Sciatic nerve (tissue), 2 donors: Measurements from ENCODE around the gene PCED1B. TPM values are rescaled to one million over a fixed set of nuclear protein-coding genes. Genes with fewer than 3 reads are reported as not detected.

Experiments
- ATAC-seq: fragments of 200-7000 bp; cut with Tn5 transposase; one replicate; pipeline ENCODE4 v1.9.1; 2020; ENCODE audit warnings: mild to moderate bottlenecking, moderate library complexity
- DNase-seq: peaks from one replicate; pipeline ENCODE4 v3.0.0-alpha.2; 2020; ENCODE audit warnings: low spot score
- intact Hi-C: fragments of 100-400 bp; cut with DNase I; formaldehyde crosslinking; loops from one replicate; pipeline ENCODE4 v1.14.2; 2022
- total RNA-seq: library from RNA; stranded (reverse); fragmentation: NEBNext Ultra II Directional; extraction: Animal tissue kit (Norgen Biotek cat#: 25700); gene quantifications from one replicate; pipeline ENCODE4 v1.2.1, GENCODE V29; 2021
- donor health status: DM: no; HTN: no; CAD: no.
- donor health status: DM: no; HTN: no; CAD: no.

The PCED1B gene
- total RNA-seq, 1 donor from 2014 or later = 5.0 TPM

- no peak for ATAC-seq
- DNase-seq = no peak
- intact Hi-C loops = no loop called here
Measured at GRCh38 chr12:47066278-47067025, 13.0 kb upstream of the PCED1B start.

DNA sequence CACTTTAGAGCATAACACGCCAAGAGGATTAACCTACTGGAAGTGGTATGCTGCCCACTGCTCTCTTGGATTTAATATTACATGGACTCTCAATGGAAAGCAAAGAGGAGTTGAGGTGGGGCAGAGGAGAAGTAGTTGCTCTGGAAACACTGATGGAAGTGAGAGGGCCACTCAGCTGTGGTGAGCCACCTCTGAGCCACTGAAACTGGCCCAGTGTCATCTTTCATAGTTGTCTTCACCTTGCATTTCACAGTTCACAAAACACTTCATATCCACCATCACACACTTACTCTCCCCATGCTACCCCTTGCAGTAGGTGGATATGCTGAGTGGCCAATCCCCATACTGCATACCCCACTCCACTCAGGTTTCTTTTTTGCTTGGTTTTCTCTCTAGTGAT is 12.2 kb upstream of the PCED1B start:
- ATAC-seq = no peak
- intact Hi-C loops = no loop called here
- no peak for DNase-seq

DNA sequence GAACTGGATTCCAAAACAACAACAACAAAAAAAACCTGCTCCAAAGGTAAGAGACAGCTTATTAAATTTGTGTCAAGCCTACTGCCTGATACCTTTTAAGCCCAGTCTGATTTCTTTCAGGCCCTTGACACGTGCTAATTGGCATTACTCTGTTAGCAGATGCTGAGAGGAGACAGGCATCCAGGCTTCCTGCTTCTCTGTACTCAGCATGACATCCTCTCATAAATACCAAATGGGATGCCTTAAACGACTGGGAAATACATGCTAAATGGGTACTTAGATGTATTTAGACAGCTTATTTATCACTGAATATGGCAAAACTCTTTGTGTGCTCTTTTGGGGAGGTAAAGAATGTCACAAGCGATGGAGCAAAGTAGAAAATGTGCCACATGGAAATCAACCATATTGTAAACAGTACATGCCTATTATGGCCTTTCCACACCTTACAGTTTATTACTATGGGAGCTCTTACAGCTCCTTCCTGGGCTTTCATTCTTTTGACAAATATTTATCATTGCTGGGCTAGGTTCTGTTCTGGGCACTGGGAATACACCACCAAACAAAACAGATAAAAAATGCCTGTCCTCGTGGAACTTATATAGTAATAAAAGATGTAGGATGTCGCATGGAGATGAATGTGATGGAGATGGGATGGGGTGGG is 11.5 kb upstream of the PCED1B start:
- no peak for DNase-seq
- ATAC-seq = no peak
- intact Hi-C loops = no loop called here

DNA sequence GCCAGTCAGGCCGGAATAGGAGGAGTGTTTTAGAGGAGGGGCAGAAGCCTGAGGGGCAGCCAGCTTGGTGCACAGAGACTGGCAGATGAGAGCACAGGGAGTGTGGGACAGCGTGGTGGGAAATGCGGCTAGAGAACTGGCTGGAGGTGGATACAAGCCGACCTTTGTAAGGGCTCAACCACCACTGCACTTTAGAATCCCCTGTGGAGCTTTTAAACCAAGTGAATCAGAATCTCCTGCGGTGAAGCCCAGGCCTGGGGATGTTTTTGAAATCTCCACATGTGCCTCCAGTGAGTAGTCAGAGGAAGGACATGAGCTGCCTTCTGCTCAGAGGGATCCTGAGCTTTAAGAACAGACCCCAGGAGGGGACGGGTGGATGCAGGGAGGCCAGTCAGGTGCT is 10.9 kb upstream of the PCED1B start:
- DNase-seq (no peak), ATAC-seq (peak; percentile 49)
- intact Hi-C loops = no loop called here

- intact Hi-C loops = no loop called here
- no peak for ATAC-seq
- no peak for DNase-seq
Measured at GRCh38 chr12:47070310-47070709, 9.1 kb upstream of the PCED1B start.

DNA sequence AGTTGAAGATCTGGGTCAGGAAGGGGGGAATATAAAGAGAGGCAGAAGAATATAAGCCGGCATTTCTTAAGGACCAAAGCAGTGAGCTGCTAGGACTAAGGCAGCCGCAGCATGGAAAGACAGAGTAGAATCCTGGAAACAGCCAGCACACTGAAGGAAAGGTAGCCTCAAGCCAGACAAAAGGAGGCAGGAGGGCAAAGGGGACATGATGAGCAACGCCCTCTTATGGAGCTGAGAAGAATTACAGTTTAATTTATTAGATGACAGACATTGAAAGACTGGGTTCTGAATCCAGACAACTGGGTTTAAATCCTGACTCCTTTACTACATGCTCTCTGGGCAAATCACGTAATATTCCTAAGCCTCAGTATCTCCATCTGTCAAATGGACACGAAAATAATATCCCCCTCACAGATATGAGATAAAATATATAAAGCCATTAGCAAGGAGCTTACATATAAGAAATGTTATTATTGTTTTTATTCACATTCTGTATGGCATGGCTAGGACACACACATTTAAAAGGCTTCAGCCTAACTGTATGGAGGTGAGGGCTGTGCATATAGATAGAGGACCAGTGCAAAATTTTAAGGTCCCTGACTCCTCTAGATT is 8.1 kb upstream of the PCED1B start:
- DNase-seq (no peak), ATAC-seq (no peak)
- intact Hi-C loops = no loop called here

- intact Hi-C loops = no loop called here
- ATAC-seq (no peak), DNase-seq (no peak)
Measured at GRCh38 chr12:47073951-47074350, 5.5 kb upstream of the PCED1B start.

GRCh38 chr12:47074757-47075156 is 4.7 kb upstream of the PCED1B start:
- DNase-seq (no peak), ATAC-seq (no peak)
- intact Hi-C loops = no loop called here

DNA sequence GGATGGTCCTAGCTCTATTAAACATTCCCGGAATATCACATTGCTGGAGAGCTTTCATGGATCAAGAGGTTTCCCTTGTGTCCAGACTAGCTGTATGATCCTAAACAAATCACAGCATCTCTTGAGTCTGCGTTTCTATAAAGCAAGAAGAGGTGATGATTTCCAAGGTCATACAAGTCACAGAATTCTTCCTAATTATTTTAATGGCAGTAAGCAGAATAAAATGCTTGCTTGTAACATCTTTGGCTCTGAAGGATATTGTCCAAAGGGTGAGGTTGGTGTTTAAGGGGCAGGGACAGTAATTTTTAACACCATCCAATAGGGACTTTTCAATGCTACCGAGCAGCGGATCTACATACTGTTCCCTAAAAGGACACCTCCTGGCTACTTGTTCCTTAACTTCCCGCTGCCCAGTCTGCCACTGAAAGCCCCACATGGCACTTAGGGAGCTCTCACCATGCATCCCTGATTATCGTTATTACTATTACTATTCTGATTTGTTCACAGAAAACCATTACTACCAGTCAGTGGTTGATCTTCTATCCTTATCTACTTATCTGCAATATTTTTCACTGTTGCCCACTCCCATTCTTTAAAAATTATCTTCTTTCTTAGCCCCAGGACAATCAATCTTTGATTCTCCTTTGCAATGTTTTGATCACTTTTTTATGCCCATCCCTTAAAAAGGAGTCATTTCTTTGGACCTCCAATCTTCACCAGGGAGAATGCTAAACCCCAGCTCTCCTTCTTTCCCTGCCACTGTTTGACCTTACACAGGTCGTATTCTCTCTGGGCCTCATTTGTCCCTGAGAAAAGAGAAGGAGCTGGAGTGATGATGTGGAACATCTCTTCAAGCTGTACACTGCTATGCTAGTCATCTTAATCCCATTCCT is 4.0 kb upstream of the PCED1B start:
- DNase-seq (no peak), ATAC-seq (no peak)
- intact Hi-C loops = no loop called here

DNA sequence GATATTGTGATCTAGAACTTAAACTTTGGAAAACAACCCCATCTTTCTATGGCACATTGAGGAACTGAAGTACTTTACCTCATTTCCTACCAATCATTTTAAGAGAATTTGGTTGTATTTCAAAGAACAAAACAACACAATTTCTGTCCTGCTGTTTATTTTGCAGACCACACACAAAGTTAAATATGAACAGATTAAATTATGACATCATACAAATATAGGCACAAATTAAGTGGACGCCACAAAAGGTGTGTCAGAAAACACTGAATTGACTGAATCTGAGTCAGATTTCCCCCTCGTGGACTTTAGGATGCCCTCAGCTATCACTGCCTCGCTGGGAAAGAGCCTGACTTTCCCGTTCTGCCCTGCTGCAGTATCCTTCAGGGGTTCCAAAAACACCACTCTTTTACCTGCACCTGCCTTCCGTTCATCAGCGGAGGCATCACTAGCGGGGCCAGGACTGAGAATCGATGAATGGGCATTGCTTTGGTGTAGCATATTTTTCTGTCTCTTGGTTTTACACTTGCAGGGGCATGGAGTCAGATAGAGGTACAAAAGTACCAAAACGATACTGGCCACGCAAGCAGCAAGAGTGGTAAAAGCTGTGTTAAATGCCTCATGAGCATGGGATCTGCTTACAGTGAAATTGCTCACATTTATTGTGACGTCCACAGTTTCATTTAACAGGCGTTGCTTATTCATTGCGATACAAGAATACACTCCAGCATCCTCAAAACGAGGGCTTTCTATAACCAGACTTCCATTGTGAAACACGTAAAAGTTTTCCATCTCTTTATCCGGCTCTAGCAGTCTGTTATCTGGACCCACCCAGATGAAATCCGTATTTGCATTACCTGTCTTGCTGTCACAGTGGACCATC is 2.0 kb upstream of the PCED1B start:
- intact Hi-C loops = no loop called here
- no peak for DNase-seq
- no peak for ATAC-seq

DNA sequence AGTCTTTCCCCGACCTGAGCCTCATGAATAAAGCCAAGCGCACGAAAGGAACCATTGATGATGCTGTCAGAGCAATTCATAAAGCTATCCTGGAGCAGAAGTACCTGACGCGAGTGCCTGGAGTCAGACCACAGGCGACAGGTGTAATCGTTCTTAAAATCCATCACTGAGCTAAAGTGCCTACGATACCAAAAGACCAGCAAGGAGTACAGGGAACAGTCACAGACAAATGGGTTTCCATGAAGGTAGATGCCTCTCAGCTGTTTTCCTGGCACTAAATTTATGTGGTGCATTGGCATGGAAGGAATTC is 1.4 kb upstream of the PCED1B start:
- intact Hi-C loops = no loop called here
- ATAC-seq (no peak), DNase-seq (no peak)

DNA sequence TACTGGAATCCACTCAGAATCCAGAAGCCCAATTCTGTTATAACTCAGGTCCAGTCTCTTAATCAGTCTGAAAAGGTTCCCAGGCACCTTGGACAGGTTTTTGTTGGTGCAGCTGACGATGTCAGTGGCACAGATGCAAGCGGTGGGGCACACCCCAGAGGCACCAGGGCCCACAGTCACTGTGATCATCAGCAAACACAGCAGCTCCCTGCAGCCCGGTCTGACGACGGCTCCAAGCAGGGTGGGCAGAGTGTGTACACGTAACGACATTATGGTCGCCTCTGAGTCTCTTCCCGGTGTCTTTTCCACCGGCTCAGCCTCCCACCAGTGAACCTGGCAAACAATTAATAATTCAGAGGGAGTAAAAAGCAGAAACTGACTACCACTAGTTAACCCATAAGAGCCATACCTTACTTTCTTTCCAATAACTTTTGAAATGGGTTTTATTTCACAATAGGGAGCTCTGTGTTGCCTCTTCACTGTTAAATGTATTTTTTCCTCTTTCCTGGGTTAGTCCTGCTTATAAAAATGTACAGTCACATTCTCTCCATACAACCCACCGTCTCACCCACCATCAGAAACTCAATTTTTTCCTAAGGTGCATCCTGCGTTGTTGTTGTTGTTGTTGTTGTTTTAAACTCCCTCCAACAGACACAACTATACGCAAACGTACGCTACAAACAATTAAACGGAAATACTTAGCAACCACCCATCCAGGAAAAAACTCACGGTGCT is 521 bp upstream of the PCED1B start:
- intact Hi-C loops = no loop called here

DNA sequence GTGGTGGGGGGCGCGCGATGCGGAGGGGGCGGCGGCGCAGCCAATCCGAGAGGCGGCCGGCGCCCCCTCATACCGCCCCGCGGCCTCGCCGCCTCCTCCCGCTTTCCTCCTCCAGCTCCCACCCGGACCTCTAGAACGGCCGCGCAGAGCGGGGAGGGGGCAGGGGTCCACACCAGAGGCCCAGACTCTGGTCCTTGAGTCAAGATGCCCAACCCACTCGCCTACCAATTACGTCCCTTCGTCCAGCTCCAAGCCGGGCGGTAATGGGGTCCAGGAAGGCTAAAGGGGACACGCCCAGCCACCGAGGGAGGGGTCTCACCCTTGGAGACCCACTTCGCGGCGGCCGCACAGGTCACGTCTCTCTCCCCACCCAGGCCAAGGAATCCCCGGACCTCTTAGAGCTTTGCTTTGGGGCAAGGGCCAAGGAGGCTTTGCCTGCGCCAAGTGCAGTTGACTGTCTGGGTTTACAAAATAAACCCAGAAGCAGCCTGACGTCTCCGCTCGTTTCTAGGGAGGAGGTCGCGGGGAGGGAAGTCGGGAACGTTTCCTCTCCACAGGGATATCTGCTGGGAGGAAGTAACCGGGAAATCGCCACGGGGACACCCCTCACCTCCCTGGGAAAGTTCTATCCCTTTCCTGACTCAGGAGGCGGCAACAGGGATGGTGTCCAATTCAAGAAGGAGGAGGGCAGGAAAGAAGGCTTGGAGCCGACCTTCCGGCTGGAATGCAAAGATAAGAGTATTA is 732 bp downstream of the PCED1B start:
- DNase-seq (peak; percentile 72), ATAC-seq (peak; percentile 63)
- intact Hi-C loops = no loop called here

More for the DNA sequence above, 521 bp upstream of the PCED1B start:
- ATAC-seq = peak; percentile 57
- DNase-seq = no peak

DNA sequence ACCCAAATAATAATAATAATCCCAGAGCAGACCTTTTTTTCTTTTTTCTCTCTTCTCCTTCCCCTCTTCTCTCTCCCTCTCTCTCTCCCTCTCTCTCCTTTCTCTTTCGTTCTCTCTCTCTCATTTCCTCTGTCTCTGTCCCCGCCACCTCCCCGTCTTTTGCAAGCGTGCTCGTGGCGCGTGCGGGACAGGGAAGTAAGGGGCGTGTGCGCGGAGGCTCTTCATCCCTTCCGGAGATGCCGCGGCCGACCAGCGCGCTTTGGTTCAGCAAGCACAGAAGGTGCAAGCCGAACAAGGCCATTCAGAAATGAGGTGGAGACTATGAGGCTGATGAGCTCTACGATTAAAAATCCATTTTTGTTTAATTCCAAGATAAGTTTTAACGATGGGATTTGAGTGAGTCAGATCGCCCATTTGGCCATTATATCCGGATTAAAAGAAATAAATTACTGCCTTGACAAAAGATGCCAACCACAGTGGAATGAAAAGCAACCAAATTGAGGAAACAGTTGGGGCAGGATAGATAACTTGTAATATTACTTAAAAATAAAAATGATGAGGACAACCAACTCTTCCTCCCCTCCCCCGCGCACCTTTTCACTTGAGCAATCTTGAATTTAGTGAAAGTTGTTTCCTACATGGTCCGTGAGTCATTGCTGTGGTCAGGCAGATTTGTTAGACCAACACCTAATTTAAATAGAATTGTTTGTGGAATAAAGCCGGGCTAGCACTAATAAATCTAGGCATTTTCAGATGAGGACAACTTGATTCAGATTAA is 1.5 kb downstream of the PCED1B start:
- intact Hi-C loops = no loop called here
- peak; percentile 71 for DNase-seq
- ATAC-seq = peak; percentile 76

DNA sequence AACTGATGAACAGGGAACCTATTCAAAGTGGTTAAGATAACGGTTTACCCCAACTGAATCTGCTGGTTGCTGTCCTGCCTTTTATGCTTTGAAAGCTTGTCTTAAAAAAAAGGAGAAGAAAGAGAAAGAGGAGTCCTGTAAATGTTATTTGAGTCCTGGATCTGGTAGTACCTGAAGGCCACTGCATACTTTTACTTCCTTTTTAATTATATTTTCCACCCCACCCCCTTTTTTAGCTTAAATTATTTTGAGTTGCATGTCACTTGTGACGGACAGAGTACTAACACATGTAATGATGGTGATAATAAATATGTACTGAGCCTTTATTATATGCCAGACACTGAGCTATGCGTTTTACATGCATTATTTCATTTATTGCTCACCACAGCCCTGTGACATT is 2.9 kb downstream of the PCED1B start:
- intact Hi-C loops = no loop called here
- DNase-seq (no peak), ATAC-seq (no peak)

DNA sequence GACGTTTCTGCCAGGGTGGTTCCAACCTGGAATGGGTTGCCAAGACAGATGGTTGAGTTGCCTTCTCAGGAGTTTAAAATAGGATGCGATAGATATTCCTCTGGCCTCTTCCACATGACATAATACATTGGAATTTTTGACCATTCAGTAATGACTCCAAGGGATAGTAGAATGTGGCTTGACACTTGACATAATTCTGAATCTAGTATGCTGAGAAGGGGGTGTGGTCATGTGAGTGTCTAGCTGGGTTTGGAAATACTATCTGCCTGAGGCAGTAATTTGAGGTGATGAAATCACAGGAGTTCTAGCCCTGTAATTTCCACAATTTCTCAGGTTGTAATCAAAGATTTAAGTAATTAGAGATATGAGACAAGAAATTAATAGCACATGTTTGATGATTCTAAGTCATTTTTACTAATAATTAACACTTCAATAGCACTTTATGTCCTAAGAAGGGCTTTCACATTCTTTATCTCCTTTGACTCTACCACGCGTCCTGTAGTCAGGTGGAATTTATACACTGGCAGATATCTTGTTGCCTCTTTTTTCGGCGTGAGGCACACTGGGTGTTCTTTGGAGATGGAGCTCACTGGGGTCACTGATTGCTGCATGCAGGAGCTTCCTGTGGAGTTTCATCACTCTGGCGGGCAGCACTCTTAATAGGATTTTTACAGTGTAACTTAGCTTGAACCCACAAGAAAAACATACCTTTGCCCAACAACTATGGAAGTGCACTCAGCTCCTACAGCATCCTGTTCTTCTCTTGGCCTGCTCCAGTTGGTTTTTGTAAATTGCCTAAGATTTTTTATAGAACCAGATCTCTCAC is 3.6 kb downstream of the PCED1B start:
- ATAC-seq = peak; percentile 55
- intact Hi-C loops = no loop called here

More for the DNA sequence above, 3.6 kb downstream of the PCED1B start:
- DNase-seq = no peak
